Measurements from ENCODE around the gene CEP76.

The CEP76 gene

GRCh38 chr18:12721495-12722275 lies 19.2 kb upstream of the CEP76 start:
- in situ Hi-C loops (cut with MboI; ENCODE audit: low sequenced_read_pairs), result loop anchor here (25.0 kb wide), 1 partner anchor 391 kb away; no protein-coding TSS in a partner anchor

- in situ Hi-C loops (cut with MboI; ENCODE audit: low sequenced_read_pairs), result loop anchor here (25.0 kb wide), 1 partner anchor 401 kb away; no protein-coding TSS in a partner anchor
Observed at GRCh38 chr18:12711446-12711845, 8.9 kb upstream of the CEP76 start.

GRCh38 chr18:12703664-12704063 lies 1.1 kb upstream of the CEP76 start:
- in situ Hi-C loops (cut with MboI; ENCODE audit: low sequenced_read_pairs), result loop anchor here (25.0 kb wide), 1 partner anchor 409 kb away; no protein-coding TSS in a partner anchor

DNA sequence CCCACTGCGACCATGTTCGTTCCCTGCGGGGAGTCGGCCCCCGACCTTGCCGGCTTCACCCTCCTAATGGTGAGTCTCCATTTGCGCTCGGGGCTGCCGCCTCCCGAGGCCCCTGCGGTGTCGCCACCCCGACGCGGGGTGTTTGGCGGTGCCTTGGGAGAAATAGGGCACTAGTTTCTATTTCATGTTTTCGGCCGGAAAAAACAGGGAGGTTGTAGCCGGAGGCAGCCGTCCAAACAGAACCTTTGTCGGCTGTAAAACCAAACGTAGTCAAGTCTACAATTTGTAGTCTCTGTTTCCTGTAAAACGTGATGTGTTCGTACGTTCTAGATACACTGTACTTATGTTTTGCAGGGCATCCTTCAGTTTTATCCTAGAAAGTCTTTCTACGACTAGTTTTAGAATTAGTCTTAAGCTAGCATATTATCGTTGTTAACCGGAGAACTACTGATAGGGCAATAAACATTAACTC lies 609 bp upstream of the CEP76 start:
- in situ Hi-C loops (cut with MboI; ENCODE audit: low sequenced_read_pairs), result loop anchor here (25.0 kb wide), 1 partner anchor 409 kb away; no protein-coding TSS in a partner anchor

- in situ Hi-C loops (cut with MboI; ENCODE audit: low sequenced_read_pairs), result loop anchor here (25.0 kb wide), 1 partner anchor 411 kb away; no protein-coding TSS in a partner anchor
Observed at GRCh38 chr18:12701161-12701560, 1.4 kb downstream of the CEP76 start.

GRCh38 chr18:12699747-12700146 lies 2.8 kb downstream of the CEP76 start:
- in situ Hi-C loops (cut with MboI; ENCODE audit: low sequenced_read_pairs), result loop anchor here (25.0 kb wide), 1 partner anchor 413 kb away; no protein-coding TSS in a partner anchor

- in situ Hi-C loops (cut with MboI; ENCODE audit: low sequenced_read_pairs), result no loop called here
Observed at GRCh38 chr18:12694032-12694431, 8.5 kb downstream of the CEP76 start.

GRCh38 chr18:12692206-12692605 lies 10.3 kb downstream of the CEP76 start:
- in situ Hi-C loops (cut with MboI; ENCODE audit: low sequenced_read_pairs), result no loop called here

DNA sequence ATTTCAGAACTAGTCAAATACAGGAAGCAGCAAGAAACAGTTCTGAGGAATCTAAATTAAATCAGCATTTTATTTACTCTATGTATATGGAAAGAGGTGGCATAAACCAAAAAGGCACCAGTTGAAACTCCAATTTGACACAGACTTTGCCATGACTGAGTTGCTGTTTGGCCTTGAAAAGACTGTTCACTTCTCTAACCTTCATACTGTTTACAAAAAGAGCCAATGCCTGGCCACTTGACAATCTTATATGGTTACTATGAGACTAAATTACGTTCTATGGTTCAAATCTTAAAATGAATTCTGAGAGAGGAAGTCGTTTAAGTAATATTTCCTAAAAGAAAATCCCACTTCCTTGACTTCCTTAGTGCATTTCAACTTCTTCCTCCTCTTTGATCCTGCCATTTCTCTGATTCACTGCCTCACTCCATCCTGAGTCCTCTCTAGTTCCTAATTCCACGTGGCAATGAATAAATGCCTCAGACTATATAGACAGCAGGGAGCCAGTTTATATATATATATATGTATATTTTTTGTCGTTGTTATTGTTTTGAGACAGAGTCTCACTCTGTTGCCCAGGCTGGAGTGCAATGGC lies 13.2 kb downstream of the CEP76 start:
- in situ Hi-C loops (cut with MboI; ENCODE audit: low sequenced_read_pairs), result no loop called here

DNA sequence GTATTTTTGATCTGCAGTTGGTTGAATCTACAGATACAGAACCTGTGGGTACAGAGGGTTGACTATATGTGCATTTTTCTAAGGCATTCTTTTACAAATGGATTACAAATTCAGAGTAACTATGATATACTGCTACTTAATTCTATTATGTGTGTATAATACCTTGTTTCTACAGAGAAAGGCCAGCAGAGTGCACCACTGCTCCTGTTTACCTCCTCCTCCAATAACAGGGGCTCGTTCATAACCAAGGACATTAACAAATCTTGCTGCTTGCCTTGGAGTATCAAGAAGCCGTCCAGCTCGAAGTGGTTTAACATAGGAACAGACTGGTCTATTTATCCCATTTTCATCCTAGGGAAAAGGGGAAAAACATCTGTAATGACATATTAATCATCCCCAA lies 16.4 kb downstream of the CEP76 start:
- in situ Hi-C loops (cut with MboI; ENCODE audit: low sequenced_read_pairs), result no loop called here

GRCh38 chr18:12679183-12679786 lies 23.2 kb downstream of the CEP76 start:
- in situ Hi-C loops (cut with MboI; ENCODE audit: low sequenced_read_pairs), result no loop called here

DNA sequence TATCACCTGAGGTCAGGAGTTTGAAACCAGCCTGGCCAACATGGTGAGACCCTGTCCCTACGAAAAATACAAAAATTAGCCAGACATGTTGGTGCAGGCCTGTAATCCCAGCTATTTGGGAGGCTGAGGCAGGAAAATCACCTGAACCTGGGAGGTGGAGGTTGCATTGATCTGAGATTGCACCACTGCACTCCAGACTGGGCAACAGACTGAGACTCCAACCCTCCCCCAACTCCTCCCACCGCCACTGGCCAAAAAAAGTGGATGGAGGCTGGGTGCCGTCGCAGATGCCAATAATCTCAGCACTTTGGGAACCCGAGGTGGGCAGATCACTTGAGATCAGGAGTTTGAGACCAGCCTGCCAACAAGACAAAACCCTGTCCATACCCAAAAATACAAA lies 34.5 kb downstream of the CEP76 start:
- in situ Hi-C loops (cut with MboI; ENCODE audit: low sequenced_read_pairs), result loop anchor here (25.0 kb wide), 1 partner anchor 106 kb away; no protein-coding TSS in a partner anchor

GRCh38 chr18:12659904-12660605 lies 42.5 kb downstream of the CEP76 start:
- in situ Hi-C loops (cut with MboI; ENCODE audit: low sequenced_read_pairs), result loop anchor here (10.0 to 25.0 kb wide), 2 partner anchors 98 to 275 kb away; no protein-coding TSS in a partner anchor

DNA sequence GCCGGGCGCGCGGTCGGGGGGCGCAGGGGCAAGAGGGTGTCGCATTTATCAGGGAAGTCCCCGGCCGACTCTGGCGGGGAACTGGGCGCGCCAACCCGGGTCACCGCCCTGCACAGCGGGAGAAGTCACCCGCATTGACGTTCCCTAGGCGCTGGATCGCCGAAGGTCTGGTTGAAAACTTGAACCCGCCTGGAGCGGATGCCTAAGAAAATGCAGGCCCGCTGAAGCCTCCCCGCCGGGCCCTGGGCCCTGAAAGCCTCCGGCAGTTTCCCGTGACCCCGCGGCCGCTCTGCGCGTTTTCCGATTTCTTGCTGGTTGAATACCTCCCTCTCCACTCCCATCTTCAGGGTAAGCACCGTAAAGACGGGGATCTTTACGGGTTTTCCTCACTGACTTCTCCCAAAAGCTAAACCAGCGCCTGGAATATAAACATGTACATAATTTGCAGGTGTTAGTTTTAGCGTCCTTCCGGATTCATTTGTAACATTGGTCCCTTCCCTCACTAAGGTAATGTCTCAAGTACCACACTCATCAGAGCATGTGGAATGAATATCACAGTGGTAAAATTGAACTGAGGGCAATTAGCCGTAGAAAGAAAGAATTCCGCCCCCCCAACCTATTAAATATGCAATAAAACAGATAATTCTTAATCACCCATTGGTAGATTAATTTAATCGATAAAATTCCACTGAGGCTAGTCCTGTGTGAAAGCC lies 43.9 kb downstream of the CEP76 start:
- in situ Hi-C loops (cut with MboI; ENCODE audit: low sequenced_read_pairs), result loop anchor here (10.0 to 25.0 kb wide), 2 partner anchors 96 to 274 kb away; no protein-coding TSS in a partner anchor

GRCh38 chr18:12657684-12658425 lies 44.7 kb downstream of the CEP76 start, which contains the start of gene SPIRE1:
TSS of gene SPIRE1 (minus strand) at chr18:12658107. CDS start at chr18:12657866, 241 bp downstream.
- in situ Hi-C loops (cut with MboI; ENCODE audit: low sequenced_read_pairs), result loop anchor here (10.0 to 25.0 kb wide), 2 partner anchors 96 to 273 kb away; no protein-coding TSS in a partner anchor

DNA sequence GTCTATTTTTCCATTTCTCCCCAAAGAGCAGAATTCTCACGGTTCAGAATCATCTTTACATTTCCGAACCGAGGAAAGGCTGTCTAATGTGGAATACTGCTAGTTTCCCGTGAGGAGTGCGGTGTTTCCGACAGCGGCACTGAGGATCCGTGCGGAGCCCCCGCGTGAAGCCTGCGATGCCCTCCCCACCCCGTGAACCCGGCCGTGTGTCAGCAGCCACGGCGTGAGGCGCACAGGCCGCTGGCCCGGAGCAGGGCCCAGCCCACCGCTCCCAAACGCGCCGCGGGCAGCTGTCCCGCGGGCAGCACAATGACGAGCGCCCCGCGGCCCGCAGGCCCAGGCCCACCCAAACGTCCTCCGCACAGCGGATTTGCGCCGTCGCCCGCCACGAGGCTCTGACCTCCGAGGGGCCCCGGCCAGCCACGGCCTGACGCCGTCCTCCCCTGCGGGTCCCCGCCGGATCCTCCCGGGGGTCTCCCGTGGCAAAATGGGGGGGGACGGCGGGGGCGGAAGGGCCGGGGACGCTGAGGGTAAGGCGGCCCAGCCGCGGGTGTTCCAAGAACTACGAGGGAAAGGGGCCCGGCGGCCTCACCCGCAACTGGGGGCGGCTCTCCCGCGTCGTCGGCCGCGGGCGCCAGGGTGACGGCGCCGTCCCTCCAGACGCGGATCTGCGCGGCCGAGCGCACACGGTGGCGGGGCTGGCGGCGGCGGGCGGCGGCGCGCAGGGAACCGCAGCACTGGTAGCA lies 45.4 kb downstream of the CEP76 start:
- in situ Hi-C loops (cut with MboI; ENCODE audit: low sequenced_read_pairs), result loop anchor here (10.0 to 25.0 kb wide), 2 partner anchors 95 to 272 kb away; no protein-coding TSS in a partner anchor

DNA sequence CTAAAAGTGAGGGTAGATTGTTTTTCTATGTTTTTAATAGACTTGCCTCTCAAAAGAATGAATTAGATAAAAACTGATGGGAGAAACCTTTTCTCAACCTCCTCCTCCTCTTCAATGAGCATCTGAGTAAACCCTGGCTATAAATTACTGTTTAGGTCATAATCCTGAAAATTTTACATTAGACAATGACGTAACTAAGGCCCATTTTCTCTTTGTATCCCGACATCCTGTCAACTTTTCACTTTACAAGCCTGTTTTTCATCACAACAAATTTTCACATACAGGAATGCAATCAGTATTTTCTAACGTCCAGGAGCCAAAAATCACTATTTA lies 46.0 kb downstream of the CEP76 start:
- in situ Hi-C loops (cut with MboI; ENCODE audit: low sequenced_read_pairs), result loop anchor here (10.0 to 25.0 kb wide), 2 partner anchors 94 to 272 kb away; no protein-coding TSS in a partner anchor

GRCh38 chr18:12654971-12655370 lies 47.6 kb downstream of the CEP76 start:
- in situ Hi-C loops (cut with MboI; ENCODE audit: low sequenced_read_pairs), result loop anchor here (10.0 to 25.0 kb wide), 2 partner anchors 93 to 270 kb away; no protein-coding TSS in a partner anchor

All from HL-60/S4 (cell line).